HepG2 (cell line): Measurements from ENCODE around the gene ZDHHC16. TPM values are rescaled to one million over a fixed set of nuclear protein-coding genes. Genes with fewer than 3 reads are reported as not detected.
A peak's percentile ranks its signal among the peaks of the same experiment; 100 is the strongest.

Source experiments
- MAFK ChIP-seq, 2 experiments: IDR thresholded peaks in 1 of 2; conservative IDR thresholded peaks in 1 of 2; 2 replicates each; pipeline ENCODE4 v1.6.1; 2011; ENCODE audit warnings: improper control_type of control experiment in 2 of 2, low read length in 2 of 2
- TEF ChIP-seq: sonication (generic); formaldehyde crosslinking; IDR thresholded peaks from 2 replicates; pipeline ENCODE4 v1.5.0; 2020; ENCODE audit warnings: missing genetic modification reagents
- ZBTB26 ChIP-seq: IDR thresholded peaks from 2 replicates; pipeline ENCODE4 v1.6.1; 2016; ENCODE audit warnings: missing compliant biosample characterization, missing genetic modification reagents, borderline replicate concordance
- ZBTB8A ChIP-seq: sonication (generic); formaldehyde crosslinking; IDR thresholded peaks from 2 replicates; pipeline ENCODE4 v1.4.0; 2020; ENCODE audit warnings: mild to moderate bottlenecking, low read depth, missing genetic modification reagents, borderline replicate concordance
- ZNF687 ChIP-seq: sonication (generic); formaldehyde crosslinking; IDR thresholded peaks from 2 replicates; pipeline ENCODE4 v1.5.1; 2020; ENCODE audit warnings: mild to moderate bottlenecking, missing genetic modification reagents, moderate library complexity
- polyA plus RNA-seq, 8 experiments: library from polyadenylated mRNA; depleted of rRNA in 3 of 8; stranded (reverse) in 7 of 8; unstranded in 1 of 8; fragments of >200 nt; fragmentation: Illumina TruSeq in 4 of 8; extraction: Trizol in 4 of 8; gene quantifications; 2 replicates each; pipeline versions ENCODE4 v1.2.1 to v1.2.3, GENCODE V29; 2011 to 2016; ENCODE audit warnings: low read depth in 4 of 8, missing spikeins in 1 of 8, mixed read lengths in 1 of 8; ENCODE audit not compliant: insufficient read depth in 1 of 8
- total RNA-seq, 5 experiments: library from RNA; depleted of rRNA; stranded (reverse); fragments of >200 nt; fragmentation: Illumina TruSeq; extraction: Trizol; gene quantifications; 2 replicates each; pipeline ENCODE4 v1.2.3, GENCODE V29; 2016; ENCODE audit warnings: low read depth in 1 of 5
- TF ChIP-seq, protein P1 (sequence below): sonication (generic); formaldehyde crosslinking; IDR thresholded peaks from 2 replicates; pipeline ENCODE4 v1.4.0; 2020; ENCODE audit warnings: missing genetic modification reagents, borderline replicate concordance
- TF ChIP-seq, protein P2 (sequence below): sonication (generic); formaldehyde crosslinking; IDR thresholded peaks from 2 replicates; pipeline ENCODE4 v1.4.0; 2020; ENCODE audit warnings: missing genetic modification reagents, low read depth, mild to moderate bottlenecking, borderline replicate concordance

ZDHHC16 gene
- total and polyA plus RNA-seq, 2 of the 13 experiments (the other 11 are each of a cell fraction or from before 2014, with no cell fraction given): 40.8 to 41.8 TPM

DNA sequence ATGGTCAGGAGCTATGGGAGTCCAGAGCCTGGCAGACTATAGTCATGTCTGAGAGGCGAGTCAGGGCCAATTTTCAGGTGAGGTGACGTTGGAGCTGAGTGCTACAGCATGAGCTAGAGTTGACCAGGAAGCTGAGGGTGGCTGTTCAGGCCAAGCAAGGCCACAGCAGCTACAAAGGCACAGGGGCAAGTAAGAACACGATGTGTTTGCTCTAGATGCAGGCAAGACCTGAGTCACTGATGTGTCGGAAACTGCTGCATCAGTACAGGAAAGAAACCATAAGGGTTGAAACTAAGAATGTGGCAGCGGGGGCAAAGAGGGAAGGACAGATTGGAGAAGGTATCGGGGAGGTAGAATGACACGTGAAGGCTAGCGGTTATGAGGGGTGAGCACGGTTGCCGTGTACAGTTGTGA is 33.1 kb upstream of the ZDHHC16 start (continued):
- TF ChIP-seq TEF (CRISPR knock-in tag) (no peak), ZBTB8A (CRISPR knock-in tag) (no peak), ZNF687 (CRISPR knock-in tag) (peak; percentile 44; the same call in 1 of the 2 replicates), ZBTB26 (CRISPR knock-in tag) (peak; percentile 25; the same call in 1 of the 2 replicates), MAFK (conservative IDR thresholded peaks at IDR 0.05 in 1 of 2, IDR thresholded peaks at IDR 0.05 in 1 of 2; ENCODE audit: low read length in 2 of 2) (peak; percentile 35 to 41; a peak in 1 of 4 replicates)
- TF ChIP-seq, protein P1, sequence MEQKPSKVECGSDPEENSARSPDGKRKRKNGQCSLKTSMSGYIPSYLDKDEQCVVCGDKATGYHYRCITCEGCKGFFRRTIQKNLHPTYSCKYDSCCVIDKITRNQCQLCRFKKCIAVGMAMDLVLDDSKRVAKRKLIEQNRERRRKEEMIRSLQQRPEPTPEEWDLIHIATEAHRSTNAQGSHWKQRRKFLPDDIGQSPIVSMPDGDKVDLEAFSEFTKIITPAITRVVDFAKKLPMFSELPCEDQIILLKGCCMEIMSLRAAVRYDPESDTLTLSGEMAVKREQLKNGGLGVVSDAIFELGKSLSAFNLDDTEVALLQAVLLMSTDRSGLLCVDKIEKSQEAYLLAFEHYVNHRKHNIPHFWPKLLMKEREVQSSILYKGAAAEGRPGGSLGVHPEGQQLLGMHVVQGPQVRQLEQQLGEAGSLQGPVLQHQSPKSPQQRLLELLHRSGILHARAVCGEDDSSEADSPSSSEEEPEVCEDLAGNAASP (CRISPR knock-in tag): peak; percentile 17; the same call in 1 of the 2 replicates
- TF ChIP-seq, protein P2, sequence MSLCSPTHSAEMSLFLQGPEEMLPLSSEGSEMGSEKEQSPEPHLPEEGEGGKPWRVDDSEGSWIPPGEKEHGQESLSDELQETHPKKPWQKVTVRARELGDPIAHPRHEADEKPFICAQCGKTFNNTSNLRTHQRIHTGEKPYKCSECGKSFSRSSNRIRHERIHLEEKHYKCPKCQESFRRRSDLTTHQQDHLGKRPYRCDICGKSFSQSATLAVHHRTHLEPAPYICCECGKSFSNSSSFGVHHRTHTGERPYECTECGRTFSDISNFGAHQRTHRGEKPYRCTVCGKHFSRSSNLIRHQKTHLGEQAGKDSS (CRISPR knock-in tag): no peak
